GM12891 (cell line): ENCODE measurements around the gene GPR32. TPM values are rescaled to one million over a fixed set of nuclear protein-coding genes. Genes with fewer than 3 reads are reported as not detected.
"Not testable (repeated sequence)": the region's sequence is repeated elsewhere in the genome, so short reads cannot be mapped to it uniquely, and the experiment has no call there.

ENCODE experiments used
- DNase-seq: peaks from one replicate; pipeline ENCODE4 v3.0.0; 2011; ENCODE audit warnings: low spot score; ENCODE audit not compliant: insufficient read length
- FAIRE-seq: peaks from 2 replicates; lab custom pipeline; 2011; peaks lifted over from hg19 to GRCh38; lab: Jason Lieb, UNC
- PAX5 ChIP-seq: IDR thresholded peaks from 2 replicates; pipeline ENCODE4 v1.6.1; 2011; ENCODE audit warnings: low read length, moderate library complexity, mild to moderate bottlenecking; ENCODE audit not compliant: insufficient read depth, severe bottlenecking
- POLR2A ChIP-seq: IDR thresholded peaks from 2 replicates; pipeline ENCODE4 v1.6.1; 2011; ENCODE audit warnings: low read depth, low read length, control low read depth
- POLR2AphosphoS5 ChIP-seq: IDR thresholded peaks from 2 replicates; pipeline ENCODE4 v1.6.1; 2011; ENCODE audit warnings: low read depth, low read length, control low read depth
- POU2F2 ChIP-seq: IDR thresholded peaks from 2 replicates; pipeline ENCODE4 v1.6.1; 2011; ENCODE audit warnings: low read depth, mild to moderate bottlenecking, control low read depth, low read length, moderate library complexity
- SPI1 ChIP-seq: IDR thresholded peaks from 2 replicates; pipeline ENCODE4 v1.6.1; 2011; ENCODE audit warnings: low read depth, low read length, control low read depth
- TAF1 ChIP-seq: IDR thresholded peaks from 2 replicates; pipeline ENCODE4 v1.6.1; 2011; ENCODE audit warnings: low read depth, low read length, control low read depth
- polyA plus RNA-seq: library from polyadenylated mRNA; unstranded; fragments of >200 nt; gene quantifications from one replicate; pipeline ENCODE4 v1.2.1, GENCODE V29; 2012; ENCODE audit warnings: low read depth, missing spikeins, inconsistent platforms; ENCODE audit not compliant: missing spikeins

The GPR32 gene
- not detected for polyA plus RNA-seq

GRCh38 chr19:50770164-50770563 is at the start of gene GPR32:
GPR32 (plus strand) TSS chr19:50770464; CDS start chr19:50770601, 137 bp downstream.
- FAIRE-seq, DNase-seq: not testable (repeated sequence)

- no peak for FAIRE-seq
- no peak for DNase-seq
Observed at GRCh38 chr19:50720921-50721381, 49.3 kb upstream of the GPR32 start.

GRCh38 chr19:50721441-50722137 is 48.7 kb upstream of the GPR32 start:
- DNase-seq = no peak
- no peak for FAIRE-seq

More at GRCh38 chr19:50720921-50721381, 49.3 kb upstream of the GPR32 start:
- TF ChIP-seq POU2F2 (no peak), POLR2AphosphoS5 (no peak), POLR2A (no peak), TAF1 (no peak), PAX5 (no peak), SPI1 (no peak)

GRCh38 chr19:50722201-50723013 is 47.9 kb upstream of the GPR32 start:
- DNase-seq (no peak), FAIRE-seq (no peak)
- TF ChIP-seq TAF1 = no peak
- no peak for TF ChIP-seq POU2F2
- TF ChIP-seq POLR2AphosphoS5 = no peak
- TF ChIP-seq PAX5 = no peak
- no peak for TF ChIP-seq POLR2A
- TF ChIP-seq SPI1 = no peak

More at GRCh38 chr19:50721441-50722137, 48.7 kb upstream of the GPR32 start:
- TF ChIP-seq PAX5 (no peak), TAF1 (no peak), SPI1 (no peak), POLR2A (no peak), POU2F2 (no peak), POLR2AphosphoS5 (no peak)

GRCh38 chr19:50723069-50723468 is 47.2 kb upstream of the GPR32 start, which contains the start of gene CLEC11A:
CLEC11A (plus strand) TSS chr19:50723364; CDS start chr19:50723526, 162 bp downstream.
- TF ChIP-seq POU2F2 (no peak), PAX5 (no peak), SPI1 (no peak), TAF1 (no peak), POLR2A (no peak), POLR2AphosphoS5 (no peak)
- DNase-seq (no peak), FAIRE-seq (no peak)

GRCh38 chr19:50723735-50724521 is 46.3 kb upstream of the GPR32 start:
- FAIRE-seq (no peak), DNase-seq (no peak)
- TF ChIP-seq POLR2AphosphoS5 = no peak
- no peak for TF ChIP-seq TAF1
- TF ChIP-seq POLR2A = no peak
- no peak for TF ChIP-seq PAX5
- no peak for TF ChIP-seq POU2F2
- no peak for TF ChIP-seq SPI1

- peak; percentile 26 for FAIRE-seq
- DNase-seq = peak; percentile 85
- TF ChIP-seq TAF1 (no peak), POLR2AphosphoS5 (no peak), POU2F2 (no peak), PAX5 (no peak), POLR2A (no peak), SPI1 (no peak)
Observed at GRCh38 chr19:50724522-50725217, 45.6 kb upstream of the GPR32 start.

- DNase-seq = no peak
- TF ChIP-seq TAF1 = no peak
- TF ChIP-seq POLR2AphosphoS5 = no peak
- no peak for TF ChIP-seq PAX5
- TF ChIP-seq SPI1 = no peak
- TF ChIP-seq POU2F2 = no peak
- no peak for TF ChIP-seq POLR2A
- no peak for FAIRE-seq
Observed at GRCh38 chr19:50725218-50725910, 44.9 kb upstream of the GPR32 start.
